ENCODE results near the gene LGI4.

Gene LGI4

GRCh38 chr19:35116072-35116801, 18.6 kb downstream of the LGI4 start:
- no peak for TF ChIP-seq CTCF (IDR thresholded peaks at IDR 0.05)

- no peak for TF ChIP-seq CTCF (IDR thresholded peaks at IDR 0.05)
These were observed 19.5 kb downstream of the LGI4 start, which contains the start of gene FXYD3 for GRCh38 chr19:35115177-35115951. Gene FXYD3, plus strand, starts transcription at chr19:35115823. Its CDS starts 3,554 bp downstream, at chr19:35119377.

GRCh38 chr19:35114353-35115176, 20.3 kb downstream of the LGI4 start:
- peak; percentile 99 for TF ChIP-seq CTCF (IDR thresholded peaks at IDR 0.05)

- TF ChIP-seq CTCF (IDR thresholded peaks at IDR 0.05) = no peak
These were observed 21.7 kb downstream of the LGI4 start for GRCh38 chr19:35112995-35113688.

GRCh38 chr19:35110974-35111373, 23.9 kb downstream of the LGI4 start:
- TF ChIP-seq CTCF (IDR thresholded peaks at IDR 0.05) = no peak

- no peak for TF ChIP-seq CTCF (IDR thresholded peaks at IDR 0.05)
These were observed 25.3 kb downstream of the LGI4 start for GRCh38 chr19:35109395-35110112.
